Measurements from ENCODE around the gene CDH6.

DNA sequence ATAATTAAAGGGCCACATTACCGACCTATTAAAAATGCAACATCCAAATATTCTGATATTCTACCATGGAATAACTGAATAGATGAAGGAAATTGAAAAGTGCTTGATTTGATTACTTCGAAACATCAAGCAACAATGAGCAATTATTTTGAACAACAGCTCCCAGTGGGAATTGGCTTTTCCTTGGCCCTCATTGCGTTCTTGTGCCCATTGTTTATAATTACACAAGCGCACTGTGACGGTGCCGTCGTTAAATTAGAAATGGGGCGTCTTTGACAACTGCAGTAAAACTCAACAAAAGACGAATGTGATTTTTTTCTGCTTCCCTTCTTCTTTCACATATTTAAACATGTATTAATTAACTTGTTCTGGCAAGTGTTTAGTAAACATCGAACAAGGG is 61.6 kb downstream of the CDH6 start:
- no peak for TF ChIP-seq STAT1 (IDR thresholded peaks at IDR 0.05; ENCODE audit: unreplicated experiment)
- TF ChIP-seq, protein P1, sequence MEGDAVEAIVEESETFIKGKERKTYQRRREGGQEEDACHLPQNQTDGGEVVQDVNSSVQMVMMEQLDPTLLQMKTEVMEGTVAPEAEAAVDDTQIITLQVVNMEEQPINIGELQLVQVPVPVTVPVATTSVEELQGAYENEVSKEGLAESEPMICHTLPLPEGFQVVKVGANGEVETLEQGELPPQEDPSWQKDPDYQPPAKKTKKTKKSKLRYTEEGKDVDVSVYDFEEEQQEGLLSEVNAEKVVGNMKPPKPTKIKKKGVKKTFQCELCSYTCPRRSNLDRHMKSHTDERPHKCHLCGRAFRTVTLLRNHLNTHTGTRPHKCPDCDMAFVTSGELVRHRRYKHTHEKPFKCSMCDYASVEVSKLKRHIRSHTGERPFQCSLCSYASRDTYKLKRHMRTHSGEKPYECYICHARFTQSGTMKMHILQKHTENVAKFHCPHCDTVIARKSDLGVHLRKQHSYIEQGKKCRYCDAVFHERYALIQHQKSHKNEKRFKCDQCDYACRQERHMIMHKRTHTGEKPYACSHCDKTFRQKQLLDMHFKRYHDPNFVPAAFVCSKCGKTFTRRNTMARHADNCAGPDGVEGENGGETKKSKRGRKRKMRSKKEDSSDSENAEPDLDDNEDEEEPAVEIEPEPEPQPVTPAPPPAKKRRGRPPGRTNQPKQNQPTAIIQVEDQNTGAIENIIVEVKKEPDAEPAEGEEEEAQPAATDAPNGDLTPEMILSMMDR (conservative IDR thresholded peaks at IDR 0.05; ENCODE audit: low read depth in 2 of 2): no peak
- TF ChIP-seq EZH2phosphoT487 (IDR thresholded peaks at IDR 0.05; ENCODE audit: unreplicated experiment): no peak
